T-helper 2 cell treated with Interferon-gamma antibody and Interleukin-4, amounts not matched to agents 5 μg/mL and 100 μg/mL, for 36 hours (primary cell): ENCODE results near the gene TNS3.

Experiments used
- DNase-seq: peaks from one replicate; pipeline ENCODE4 v3.0.0; 2021; ENCODE audit warnings: low spot score
- H3K27ac Mint-ChIP-seq: one replicate; pipeline ENCODE4 v1.8.0; 2021; ENCODE audit warnings: mild to moderate bottlenecking, mixed read lengths
- H3K27me3 Mint-ChIP-seq: one replicate; pipeline ENCODE4 v1.8.0; 2021; ENCODE audit warnings: low read depth, mixed read lengths
- H3K36me3 Mint-ChIP-seq: one replicate; pipeline ENCODE4 v1.8.0; 2021; ENCODE audit warnings: low read depth, mixed read lengths
- H3K4me1 Mint-ChIP-seq: one replicate; pipeline ENCODE4 v1.8.0; 2021; ENCODE audit warnings: low read depth, mixed read lengths
- H3K4me3 Mint-ChIP-seq: one replicate; pipeline ENCODE4 v1.8.0; 2022; ENCODE audit warnings: mild to moderate bottlenecking, moderate library complexity, mixed read lengths
- H3K9me3 Mint-ChIP-seq: one replicate; pipeline ENCODE4 v1.8.0; 2021; ENCODE audit warnings: mixed read lengths

Gene TNS3

GRCh38 chr7:47502240-47502877 lies 79.6 kb downstream of the TNS3 start:
- H3K27ac Mint-ChIP-seq: no peak overlapping the region
- no peaks in the 10 kb centered on the region for H3K4me1 Mint-ChIP-seq
- H3K4me3 Mint-ChIP-seq: no peak overlapping the region
- DNase-seq: no peak
- no peaks in the 10 kb centered on the region for H3K27me3 Mint-ChIP-seq
- H3K9me3 Mint-ChIP-seq: no peaks in the 10 kb centered on the region
- H3K36me3 Mint-ChIP-seq: no peaks in the 10 kb centered on the region

DNA sequence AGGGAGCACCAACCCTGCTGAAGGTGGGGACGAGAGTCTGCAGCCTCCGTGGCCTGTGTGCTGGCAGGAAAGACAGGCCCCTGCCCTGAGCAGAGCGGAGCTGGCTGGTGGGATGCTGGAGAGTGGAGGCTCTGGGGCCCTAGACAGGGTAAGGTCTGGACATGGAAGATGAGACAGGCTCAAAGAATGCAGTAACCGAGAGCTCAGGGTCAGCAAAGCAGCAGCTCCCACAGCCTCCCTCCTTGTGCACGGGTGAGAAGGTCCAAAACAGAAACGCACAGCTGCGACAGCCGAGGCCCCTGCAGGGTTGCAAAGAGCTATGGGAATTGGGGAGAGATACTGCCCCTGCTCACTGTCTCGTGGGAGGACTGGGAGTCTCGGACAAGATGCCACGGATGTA lies 80.5 kb downstream of the TNS3 start:
- H3K27me3 Mint-ChIP-seq: no peaks in the 10 kb centered on the region
- H3K27ac Mint-ChIP-seq: no peak overlapping the region
- H3K4me3 Mint-ChIP-seq: no peak overlapping the region
- no peaks in the 10 kb centered on the region for H3K9me3 Mint-ChIP-seq
- H3K36me3 Mint-ChIP-seq: no peaks in the 10 kb centered on the region
- H3K4me1 Mint-ChIP-seq: no peaks in the 10 kb centered on the region
- DNase-seq: no peak

- no peak for DNase-seq
- H3K4me3 Mint-ChIP-seq: no peak overlapping the region
- H3K27ac Mint-ChIP-seq: no peak overlapping the region
- H3K36me3 Mint-ChIP-seq: no peaks in the 10 kb centered on the region
- H3K4me1 Mint-ChIP-seq: no peaks in the 10 kb centered on the region
- peaks cover 3% of the 10 kb centered on the region for H3K27me3 Mint-ChIP-seq
- no peaks in the 10 kb centered on the region for H3K9me3 Mint-ChIP-seq
Observed at GRCh38 chr7:47500103-47500563, 81.8 kb downstream of the TNS3 start.

- Mint-ChIP-seq H3K4me1 (no peaks in the 10 kb centered on the region), H3K27ac (no peak overlapping the region)
Observed at GRCh38 chr7:47498229-47499056, 83.5 kb downstream of the TNS3 start.

DNA sequence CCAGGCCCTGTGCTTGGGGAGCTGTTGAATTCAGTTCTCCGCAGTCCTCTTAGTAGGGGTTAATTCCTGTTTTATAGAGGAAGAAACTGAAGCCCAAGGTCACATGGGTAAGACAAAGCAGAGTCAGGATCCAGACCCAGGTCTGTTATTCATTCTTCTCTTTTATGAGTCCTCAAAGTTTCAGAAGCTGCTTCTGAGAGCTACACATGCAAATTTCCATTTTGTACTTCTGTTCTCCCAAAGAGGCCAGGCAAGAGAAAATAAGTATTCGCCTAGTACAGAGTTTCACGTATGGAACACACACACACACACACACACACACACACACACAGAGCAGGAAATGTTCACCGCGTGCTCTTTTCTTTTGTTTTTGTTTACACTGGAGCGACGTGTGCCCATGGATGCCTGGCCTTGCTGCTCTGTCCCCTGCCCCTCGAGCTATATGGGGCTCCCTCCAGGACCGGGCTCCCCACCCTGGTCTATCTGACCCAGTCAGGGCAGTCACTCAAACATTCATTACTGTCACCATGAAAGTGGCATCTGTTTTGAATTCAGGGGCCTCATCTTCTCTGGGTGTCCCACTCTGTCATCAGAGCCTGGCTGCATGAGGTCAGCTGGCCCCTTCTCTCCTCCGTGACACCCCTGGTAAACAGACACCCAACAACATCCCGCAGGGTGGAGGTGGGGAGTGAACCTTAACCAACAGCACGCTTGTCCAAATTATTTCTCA lies 84.4 kb downstream of the TNS3 start:
- no peak for DNase-seq
- H3K4me1 Mint-ChIP-seq: no peaks in the 10 kb centered on the region

More at GRCh38 chr7:47498229-47499056, 83.5 kb downstream of the TNS3 start:
- Mint-ChIP-seq H3K36me3 (no peaks in the 10 kb centered on the region), H3K9me3 (no peaks in the 10 kb centered on the region), H3K4me3 (no peak overlapping the region), H3K27me3 (peaks cover 5% of the 10 kb centered on the region)
- no peak for DNase-seq

GRCh38 chr7:47496666-47497065 lies 85.2 kb downstream of the TNS3 start:
- Mint-ChIP-seq H3K9me3 (no peaks in the 10 kb centered on the region), H3K36me3 (no peaks in the 10 kb centered on the region), H3K27me3 (peaks cover 5% of the 10 kb centered on the region), H3K4me1 (no peaks in the 10 kb centered on the region), H3K27ac (no peak overlapping the region), H3K4me3 (no peak overlapping the region)
- DNase-seq: no peak

More for the DNA sequence above, 84.4 kb downstream of the TNS3 start:
- Mint-ChIP-seq H3K9me3 (no peaks in the 10 kb centered on the region), H3K27me3 (peaks cover 5% of the 10 kb centered on the region), H3K4me3 (no peak overlapping the region), H3K36me3 (no peaks in the 10 kb centered on the region), H3K27ac (no peak overlapping the region)

DNA sequence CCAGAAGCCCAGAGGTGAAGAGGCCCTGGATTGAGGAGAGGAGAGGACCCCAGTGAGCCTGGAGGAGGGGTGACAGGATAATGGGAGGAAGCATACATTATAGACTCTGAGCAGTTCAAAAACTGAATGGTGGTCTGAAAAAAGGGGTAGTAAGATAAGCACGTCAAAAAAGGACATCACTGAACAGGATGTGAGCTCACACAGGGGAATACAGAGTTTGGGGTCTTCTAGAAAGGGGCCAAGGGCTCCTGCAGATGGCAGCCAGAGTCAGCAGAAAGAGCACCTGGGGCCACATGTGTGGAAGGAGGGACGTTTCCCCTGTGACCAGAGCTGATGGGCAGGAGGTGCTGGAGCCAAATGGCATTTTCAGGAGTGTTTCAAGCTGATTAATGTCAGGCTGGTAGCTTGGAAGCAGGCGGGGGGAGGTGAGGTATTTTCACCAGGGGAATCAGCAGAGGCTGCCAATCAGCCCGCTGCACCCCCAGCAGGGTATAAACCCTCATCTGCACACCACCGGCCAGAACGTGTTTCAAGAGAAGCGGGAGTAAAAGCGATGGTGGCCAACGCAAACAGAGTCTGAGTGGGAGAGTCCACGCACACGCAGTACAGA lies 85.8 kb downstream of the TNS3 start:
- no peaks in the 10 kb centered on the region for H3K9me3 Mint-ChIP-seq
- no peak overlapping the region for H3K4me3 Mint-ChIP-seq
- H3K4me1 Mint-ChIP-seq: no peaks in the 10 kb centered on the region
- no peak overlapping the region for H3K27ac Mint-ChIP-seq
- DNase-seq: no peak
- H3K36me3 Mint-ChIP-seq: no peaks in the 10 kb centered on the region
- peaks cover 5% of the 10 kb centered on the region for H3K27me3 Mint-ChIP-seq

- Mint-ChIP-seq H3K36me3 (no peaks in the 10 kb centered on the region), H3K4me1 (no peaks in the 10 kb centered on the region), H3K4me3 (no peak overlapping the region), H3K9me3 (no peaks in the 10 kb centered on the region), H3K27ac (no peak overlapping the region), H3K27me3 (peaks cover 5% of the 10 kb centered on the region)
- DNase-seq: no peak
Observed at GRCh38 chr7:47493976-47494911, 87.7 kb downstream of the TNS3 start.

GRCh38 chr7:47492716-47493325 lies 89.1 kb downstream of the TNS3 start:
- peaks cover 5% of the 10 kb centered on the region for H3K27me3 Mint-ChIP-seq
- no peak for DNase-seq
- no peak overlapping the region for H3K4me3 Mint-ChIP-seq
- no peaks in the 10 kb centered on the region for H3K4me1 Mint-ChIP-seq
- H3K36me3 Mint-ChIP-seq: no peaks in the 10 kb centered on the region
- H3K9me3 Mint-ChIP-seq: no peaks in the 10 kb centered on the region
- H3K27ac Mint-ChIP-seq: no peak overlapping the region

- DNase-seq: no peak
- no peak overlapping the region for H3K27ac Mint-ChIP-seq
- no peaks in the 10 kb centered on the region for H3K9me3 Mint-ChIP-seq
- peaks cover 3% of the 10 kb centered on the region for H3K27me3 Mint-ChIP-seq
- H3K4me3 Mint-ChIP-seq: no peak overlapping the region
- no peaks in the 10 kb centered on the region for H3K36me3 Mint-ChIP-seq
- H3K4me1 Mint-ChIP-seq: no peaks in the 10 kb centered on the region
Observed at GRCh38 chr7:47490501-47491265, 91.2 kb downstream of the TNS3 start.

GRCh38 chr7:47489624-47490023 lies 92.3 kb downstream of the TNS3 start:
- Mint-ChIP-seq H3K9me3 (no peaks in the 10 kb centered on the region), H3K27me3 (no peaks in the 10 kb centered on the region), H3K36me3 (no peaks in the 10 kb centered on the region), H3K4me3 (no peak overlapping the region), H3K4me1 (no peaks in the 10 kb centered on the region), H3K27ac (no peak overlapping the region)
- DNase-seq: no peak

GRCh38 chr7:47488969-47489342 lies 93.0 kb downstream of the TNS3 start:
- Mint-ChIP-seq H3K36me3 (no peaks in the 10 kb centered on the region), H3K27me3 (no peaks in the 10 kb centered on the region), H3K4me1 (no peaks in the 10 kb centered on the region), H3K9me3 (no peaks in the 10 kb centered on the region), H3K27ac (no peak overlapping the region), H3K4me3 (no peak overlapping the region)
- no peak for DNase-seq
